ENCODE data around the gene NAMPT. TPM values are rescaled to one million over a fixed set of nuclear protein-coding genes. Genes with fewer than 3 reads are reported as not detected.

Gene NAMPT
- total RNA-seq, 1 donor from 2014 or later, result 147 TPM

Small RNAs within 50 kb of the gene (small RNA-seq; reads per million reads assigned to genes)
- gene RNU6-392P (ENCODE audit: low replicate concordance), result not detected

Other genes starting within 250 kb of the NAMPT start
- 89.5 TPM for gene SYPL1, start 172.7 kb downstream of the NAMPT start, total RNA-seq